Loucy (cell line): ENCODE results near the gene LRP1-AS.

Source experiments
- CTCF ChIP-seq: fragments of 200-600 bp; sonication (generic); conservative IDR thresholded peaks from 2 replicates; pipeline ENCODE4 v1.5.1; 2014; ENCODE audit warnings: mild to moderate bottlenecking, antibody characterized with exemption, low read length
- EZH2phosphoT487 ChIP-seq: fragments of 200-600 bp; IDR thresholded peaks from 2 replicates; pipeline ENCODE4 v1.6.1; 2018; ENCODE audit warnings: antibody characterized with exemption, mild to moderate bottlenecking, moderate library complexity, borderline replicate concordance

DNA sequence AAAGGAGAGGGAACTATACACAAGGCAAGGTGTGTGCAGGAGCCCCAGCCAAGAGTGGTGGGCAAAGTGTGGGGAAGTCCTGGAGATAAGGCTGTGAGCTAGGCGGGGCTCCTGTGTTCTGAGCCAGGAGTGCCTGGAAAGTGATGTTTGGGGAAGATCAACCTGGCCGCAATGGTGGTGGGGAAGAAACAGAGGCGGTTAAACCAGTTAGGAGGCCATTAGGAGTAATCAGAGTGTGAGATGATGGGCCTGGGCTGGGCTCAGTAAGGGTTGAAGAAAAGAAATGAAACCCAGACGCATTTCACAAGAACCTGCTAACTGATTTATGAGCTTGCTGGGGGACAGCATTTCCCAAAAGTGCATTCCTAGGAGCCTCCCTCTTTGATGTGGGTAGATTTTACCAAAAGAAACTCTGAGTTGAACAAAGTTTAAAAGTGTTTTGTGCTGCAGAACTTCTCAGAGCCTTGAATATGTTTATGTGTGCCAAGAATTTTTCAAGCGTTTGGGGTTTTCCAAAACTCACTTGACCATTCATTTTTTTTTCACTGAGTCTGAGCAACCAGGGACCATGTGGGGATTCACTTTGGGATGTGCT is 34.2 kb upstream of the LRP1-AS start:
- no peak for TF ChIP-seq CTCF
- TF ChIP-seq EZH2phosphoT487: no peak
